ENCODE measurements around the gene EPHA10. TPM values are rescaled to one million over a fixed set of nuclear protein-coding genes. Genes with fewer than 3 reads are reported as not detected.

Gene EPHA10
- total RNA-seq, 4 donors from 2014 or later = 54.5 to 94.3 (median 77.6) TPM

DNA sequence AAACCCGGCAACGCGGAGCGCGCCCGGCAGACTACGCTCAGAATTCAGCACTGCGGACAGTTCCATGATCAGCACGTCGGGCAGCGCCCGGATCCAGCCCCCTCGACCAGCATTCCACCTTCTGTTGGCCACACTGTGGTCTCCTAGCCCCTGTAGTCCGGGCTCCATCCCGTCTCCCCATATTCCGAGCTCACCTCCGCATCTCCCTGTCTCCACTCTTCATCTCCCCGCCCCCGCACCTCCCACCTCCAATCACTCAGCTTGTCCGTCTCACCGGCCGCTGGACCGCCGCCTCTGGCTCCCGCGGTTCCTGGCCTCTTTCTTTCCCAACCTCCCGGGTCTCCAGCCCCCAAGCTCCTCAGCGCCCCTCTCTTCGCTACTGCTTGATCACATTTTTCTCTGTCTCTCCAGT lies 500 bp downstream of the EPHA10 start:
- TF ChIP-seq POLR2AphosphoS5 (IDR thresholded peaks at IDR 0.05) (no peak), EP300 (IDR thresholded peaks at IDR 0.05; ENCODE audit: low read depth) (no peak), POLR2A (IDR thresholded peaks at IDR 0.05) (no peak)
- TF ChIP-seq, protein P1, sequence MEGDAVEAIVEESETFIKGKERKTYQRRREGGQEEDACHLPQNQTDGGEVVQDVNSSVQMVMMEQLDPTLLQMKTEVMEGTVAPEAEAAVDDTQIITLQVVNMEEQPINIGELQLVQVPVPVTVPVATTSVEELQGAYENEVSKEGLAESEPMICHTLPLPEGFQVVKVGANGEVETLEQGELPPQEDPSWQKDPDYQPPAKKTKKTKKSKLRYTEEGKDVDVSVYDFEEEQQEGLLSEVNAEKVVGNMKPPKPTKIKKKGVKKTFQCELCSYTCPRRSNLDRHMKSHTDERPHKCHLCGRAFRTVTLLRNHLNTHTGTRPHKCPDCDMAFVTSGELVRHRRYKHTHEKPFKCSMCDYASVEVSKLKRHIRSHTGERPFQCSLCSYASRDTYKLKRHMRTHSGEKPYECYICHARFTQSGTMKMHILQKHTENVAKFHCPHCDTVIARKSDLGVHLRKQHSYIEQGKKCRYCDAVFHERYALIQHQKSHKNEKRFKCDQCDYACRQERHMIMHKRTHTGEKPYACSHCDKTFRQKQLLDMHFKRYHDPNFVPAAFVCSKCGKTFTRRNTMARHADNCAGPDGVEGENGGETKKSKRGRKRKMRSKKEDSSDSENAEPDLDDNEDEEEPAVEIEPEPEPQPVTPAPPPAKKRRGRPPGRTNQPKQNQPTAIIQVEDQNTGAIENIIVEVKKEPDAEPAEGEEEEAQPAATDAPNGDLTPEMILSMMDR (IDR thresholded peaks at IDR 0.05) = no peak
- no peak overlapping the region for H3K27ac ChIP-seq
- DNase-seq = no peak
- H3K4me1 ChIP-seq = peaks cover 0 to 5% (median 0%) of the 10 kb centered on the region in 4 donors
- 10 to 17% methylated on average over 9 to 29 of the region's 29 CpGs for WGBS, 2 donors (ENCODE audit: low coverage in 1 of 2)
- no peak overlapping the region for H3K4me3 ChIP-seq
- intact Hi-C loops (cut with DNase I; ENCODE audit: low total_unique reads) = no loop called here
- H3K27me3 ChIP-seq = peaks cover 98% of the 10 kb centered on the region
- no peaks in the 10 kb centered on the region for H3K36me3 ChIP-seq
- no peaks in the 10 kb centered on the region for H3K9me3 ChIP-seq
- in situ Hi-C loops (cut with MboI; ENCODE audit: low pct_ligation_motif_present in 1 of 4, low pct_unique_long_range_greater_than_20kb in 1 of 4, low sequenced_read_pairs in 3 of 4) = no loop called here

DNA sequence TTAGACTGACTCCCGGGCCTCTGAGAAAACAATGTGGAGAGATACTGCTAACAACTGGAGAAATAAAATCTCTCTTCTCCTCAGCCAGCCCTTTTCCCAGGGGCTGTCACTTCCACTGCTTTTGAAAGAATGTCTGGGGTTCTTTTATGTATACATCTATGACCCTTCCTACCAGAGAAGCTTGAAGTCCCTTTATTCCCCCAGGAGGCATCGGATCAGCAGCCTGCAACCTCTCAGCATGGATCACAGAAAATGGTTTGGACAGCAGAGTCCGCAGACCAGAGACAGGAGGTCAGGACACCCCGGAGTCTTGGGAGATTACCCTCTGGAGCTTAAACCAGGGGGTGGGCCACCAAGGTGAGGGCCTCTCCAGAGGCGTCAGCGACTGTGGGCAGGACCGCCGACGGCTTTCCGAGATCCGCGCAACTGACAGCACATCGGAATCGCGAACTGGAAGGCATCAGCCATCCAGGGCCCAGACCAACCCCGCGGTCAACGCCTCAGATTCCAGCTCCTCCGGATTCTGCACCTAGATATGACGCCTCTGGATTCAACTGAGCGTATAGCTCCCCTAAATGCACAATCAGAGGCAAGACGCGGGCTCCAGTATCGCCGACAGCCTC lies 1.0 kb downstream of the EPHA10 start:
- intact Hi-C loops (cut with DNase I; ENCODE audit: low total_unique reads) = no loop called here
- in situ Hi-C loops (cut with MboI; ENCODE audit: low pct_ligation_motif_present in 1 of 4, low pct_unique_long_range_greater_than_20kb in 1 of 4, low sequenced_read_pairs in 3 of 4) = no loop called here
- 36% methylated on average over 24 of the region's 25 CpGs; no CpG with 5 or more reads in 1 of the 2 donors for WGBS, 2 donors (ENCODE audit: low coverage in 1 of 2)
- Histone ChIP-seq H3K27ac (no peak overlapping the region), H3K4me3 (no peak overlapping the region), H3K9me3 (no peaks in the 10 kb centered on the region), H3K4me1 (peaks cover 0 to 5% (median 0%) of the 10 kb centered on the region in 4 donors), H3K36me3 (no peaks in the 10 kb centered on the region), H3K27me3 (peaks cover 98% of the 10 kb centered on the region)
- no peak for TF ChIP-seq POLR2AphosphoS5 (IDR thresholded peaks at IDR 0.05)
- no peak for TF ChIP-seq POLR2A (IDR thresholded peaks at IDR 0.05)
- TF ChIP-seq EP300 (IDR thresholded peaks at IDR 0.05; ENCODE audit: low read depth) = no peak
- TF ChIP-seq, protein P1 (IDR thresholded peaks at IDR 0.05) = no peak
- DNase-seq = no peak

DNA sequence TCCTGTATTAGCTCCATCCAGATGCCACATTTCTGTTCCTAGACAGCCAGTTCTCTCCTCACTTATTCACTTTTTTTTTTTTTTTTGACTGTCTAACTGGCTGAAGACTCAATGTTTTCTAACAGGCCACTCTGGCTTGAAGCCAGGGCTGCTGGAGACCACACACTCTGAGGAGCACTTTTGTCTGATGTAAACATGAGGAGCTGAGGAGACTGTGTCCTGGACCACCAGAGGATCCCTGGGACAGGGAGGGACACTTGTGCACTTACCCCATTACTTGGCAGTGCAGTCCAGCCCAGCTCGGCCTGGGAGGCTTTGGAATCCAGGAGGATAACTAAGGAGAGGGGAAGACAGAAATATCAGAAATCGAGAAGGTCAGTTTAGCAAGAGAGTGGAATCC lies 2.4 kb downstream of the EPHA10 start:
- peaks cover 0 to 5% (median 0%) of the 10 kb centered on the region in 4 donors for H3K4me1 ChIP-seq
- TF ChIP-seq POLR2AphosphoS5 (IDR thresholded peaks at IDR 0.05) (no peak), POLR2A (IDR thresholded peaks at IDR 0.05) (no peak), EP300 (IDR thresholded peaks at IDR 0.05; ENCODE audit: low read depth) (no peak)
- TF ChIP-seq, protein P1 (IDR thresholded peaks at IDR 0.05) = no peak
- H3K27me3 ChIP-seq = peaks cover 97% of the 10 kb centered on the region
- DNase-seq = no peak
- no peak overlapping the region for H3K4me3 ChIP-seq
- no peak overlapping the region for H3K27ac ChIP-seq
- no peaks in the 10 kb centered on the region for H3K9me3 ChIP-seq
- in situ Hi-C loops (cut with MboI; ENCODE audit: low pct_ligation_motif_present in 1 of 4, low pct_unique_long_range_greater_than_20kb in 1 of 4, low sequenced_read_pairs in 3 of 4) (no loop called here), intact Hi-C loops (cut with DNase I; ENCODE audit: low total_unique reads) (no loop called here)
- WGBS, 2 donors (ENCODE audit: low coverage in 1 of 2) = 52 to 83% methylated on average over 1 to 2 of the region's 2 CpGs
- no peaks in the 10 kb centered on the region for H3K36me3 ChIP-seq

DNA sequence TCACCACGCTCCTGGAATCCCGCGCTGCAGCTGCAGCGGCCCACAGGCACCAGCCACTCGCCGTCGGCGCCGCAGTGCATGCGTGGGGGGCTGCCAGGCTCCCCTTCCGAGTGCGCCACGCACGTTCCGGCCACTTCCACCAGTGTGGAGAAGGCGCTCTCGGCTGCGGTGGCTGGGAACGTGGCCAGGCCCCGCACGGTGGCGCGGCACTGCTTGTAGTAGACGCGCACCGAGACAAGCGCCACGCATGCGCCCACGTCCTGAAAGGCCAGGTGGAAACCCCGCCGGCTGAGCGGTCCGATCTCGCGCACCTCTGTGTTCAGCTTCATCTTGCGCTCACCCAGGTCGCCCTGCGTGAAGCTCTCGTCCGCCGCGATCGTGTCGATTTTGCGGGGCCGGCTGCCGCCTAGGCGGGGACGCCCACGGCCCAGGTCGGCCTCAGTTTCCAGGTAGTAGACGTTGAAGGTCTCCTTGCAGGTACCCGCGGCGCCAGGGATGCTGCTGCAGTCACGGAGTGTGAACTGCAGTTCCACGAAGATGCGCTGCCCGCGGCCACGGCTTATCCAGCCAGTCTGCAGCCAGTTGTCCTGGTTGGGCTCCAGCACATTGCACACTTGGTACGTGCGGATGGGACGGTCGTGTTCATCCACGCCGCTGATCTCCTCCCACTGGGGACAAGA lies 3.4 kb downstream of the EPHA10 start:
- Histone ChIP-seq H3K9me3 (no peaks in the 10 kb centered on the region), H3K27ac (no peak overlapping the region), H3K36me3 (no peaks in the 10 kb centered on the region), H3K4me1 (peaks cover 0 to 5% (median 0%) of the 10 kb centered on the region in 4 donors), H3K4me3 (no peak overlapping the region), H3K27me3 (peaks cover 97% of the 10 kb centered on the region)
- TF ChIP-seq POLR2A (IDR thresholded peaks at IDR 0.05) (no peak), POLR2AphosphoS5 (IDR thresholded peaks at IDR 0.05) (no peak)
- TF ChIP-seq, protein P1 (IDR thresholded peaks at IDR 0.05) = no peak
- intact Hi-C loops (cut with DNase I; ENCODE audit: low total_unique reads) (no loop called here), in situ Hi-C loops (cut with MboI; ENCODE audit: low pct_ligation_motif_present in 1 of 4, low pct_unique_long_range_greater_than_20kb in 1 of 4, low sequenced_read_pairs in 3 of 4) (no loop called here)
- no peak for DNase-seq
- 80 to 81% methylated on average over 3 to 51 of the region's 68 CpGs for WGBS, 2 donors (ENCODE audit: low coverage in 1 of 2)
